Esophagus squamous epithelium (tissue), 4 donors: Measurements from ENCODE around the gene OTOA.

Source experiments
- CTCF ChIP-seq, 6 experiments: fragments of 450-650 bp in 4 of 6; fragments of 200-600 bp in 2 of 6; sonication (generic) in 2 of 6; IDR thresholded peaks; one replicate each; pipeline ENCODE4 v1.5.1; 2016 to 2019; ENCODE audit warnings: antibody characterized with exemption in 6 of 6, mild to moderate bottlenecking in 4 of 6, moderate library complexity in 4 of 6
- POLR2A ChIP-seq, 4 donors: fragments of 450-650 bp; IDR thresholded peaks; one replicate each; pipeline ENCODE4 v1.6.1; 2017; ENCODE audit warnings: antibody characterized with exemption in 4 of 4, mild to moderate bottlenecking in 4 of 4, moderate library complexity in 3 of 4

GRCh38 chr16:21643785-21644184 lies 20.0 kb upstream of the OTOA start:
- TF ChIP-seq CTCF (IDR thresholded peaks at IDR 0.05) = no peak
- no peak for TF ChIP-seq POLR2A (IDR thresholded peaks at IDR 0.05)
